ENCODE measurements around the gene CARS1.

Gene CARS1

DNA sequence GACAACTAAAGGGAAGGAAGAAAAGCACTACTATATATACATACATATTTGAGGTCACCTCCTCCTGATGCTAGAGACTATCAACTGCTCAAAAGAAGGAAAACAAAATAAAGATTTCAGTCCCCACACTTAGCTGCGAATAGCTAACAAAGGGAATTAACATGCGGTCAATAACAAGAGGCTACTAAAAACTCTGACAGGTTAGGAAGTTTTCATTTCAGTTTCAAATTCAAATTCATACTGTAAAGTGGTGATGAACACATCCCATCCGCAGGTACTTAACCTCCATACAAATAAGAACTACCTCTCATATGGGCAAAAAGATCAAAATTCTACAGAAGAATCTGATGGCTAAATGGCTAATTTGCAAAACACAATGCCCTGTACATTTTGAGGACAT, 67.7 kb downstream of the CARS1 start:
- no peaks in the 10 kb centered on the region for H3K27me3 ChIP-seq (replicated peaks; ENCODE audit: insufficient read depth, low read length)
- H3F3A ChIP-seq (ENCODE audit: insufficient read depth, low read length), result peaks cover 43% of the 10 kb centered on the region
- peaks cover 42% of the 10 kb centered on the region for H4K20me1 ChIP-seq (ENCODE audit: insufficient read depth, low read length)

DNA sequence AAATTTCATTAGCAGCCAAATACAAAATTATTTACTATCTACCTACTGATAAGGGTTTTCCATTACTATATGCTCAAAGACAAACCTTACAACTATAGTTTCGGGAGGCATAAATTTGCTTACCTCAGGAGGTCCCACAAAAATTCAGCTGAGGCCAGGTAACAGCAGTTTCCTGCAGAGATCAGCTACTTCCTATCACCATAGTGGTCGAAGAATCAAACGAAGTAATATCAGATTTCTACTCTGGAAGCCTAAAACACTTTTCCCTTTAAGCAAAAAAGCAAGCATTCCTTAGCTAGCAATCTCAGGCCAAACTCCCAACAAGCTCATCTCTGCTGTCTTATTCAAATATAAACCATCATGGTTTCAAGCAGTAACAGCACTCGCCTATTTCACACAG, 68.2 kb downstream of the CARS1 start:
- Histone ChIP-seq H3K79me2 (ENCODE audit: low read length) (peaks cover 78% of the 10 kb centered on the region), H3K4me1 (ENCODE audit: low read length) (peaks cover 18% of the 10 kb centered on the region), H3F3A (ENCODE audit: insufficient read depth, low read length) (peaks cover 45% of the 10 kb centered on the region), H3K9me3 (replicated peaks; ENCODE audit: insufficient read depth, low read length) (no peaks in the 10 kb centered on the region), H3K9me2 (replicated peaks; ENCODE audit: insufficient read depth, low read length) (no peaks in the 10 kb centered on the region), H3K27me3 (replicated peaks; ENCODE audit: insufficient read depth, low read length) (no peaks in the 10 kb centered on the region), H3K4me2 (ENCODE audit: low read depth, low read length) (peak overlapping the region; percentile 76), H3K27ac (ENCODE audit: low read length) (peak overlapping the region; percentile 86), H3K9ac (ENCODE audit: low read length) (peak overlapping the region; percentile 98), H3K36me3 (replicated peaks; ENCODE audit: insufficient read depth, low read length) (peaks cover 5% of the 10 kb centered on the region; the same call in 1 of the 2 replicates), H2AFZ (ENCODE audit: low read length) (no peak overlapping the region), H3K4me3 (ENCODE audit: low read length) (peak overlapping the region; percentile 98), H4K20me1 (ENCODE audit: insufficient read depth, low read length) (peaks cover 43% of the 10 kb centered on the region)
- TF ChIP-seq EZH2phosphoT487 (IDR thresholded peaks at IDR 0.05; ENCODE audit: low read length) (no peak), EZH2 (optimal IDR thresholded peaks at IDR 0.05; ENCODE audit: low read depth, low read length) (no peak)
- TF ChIP-seq, protein P1, sequence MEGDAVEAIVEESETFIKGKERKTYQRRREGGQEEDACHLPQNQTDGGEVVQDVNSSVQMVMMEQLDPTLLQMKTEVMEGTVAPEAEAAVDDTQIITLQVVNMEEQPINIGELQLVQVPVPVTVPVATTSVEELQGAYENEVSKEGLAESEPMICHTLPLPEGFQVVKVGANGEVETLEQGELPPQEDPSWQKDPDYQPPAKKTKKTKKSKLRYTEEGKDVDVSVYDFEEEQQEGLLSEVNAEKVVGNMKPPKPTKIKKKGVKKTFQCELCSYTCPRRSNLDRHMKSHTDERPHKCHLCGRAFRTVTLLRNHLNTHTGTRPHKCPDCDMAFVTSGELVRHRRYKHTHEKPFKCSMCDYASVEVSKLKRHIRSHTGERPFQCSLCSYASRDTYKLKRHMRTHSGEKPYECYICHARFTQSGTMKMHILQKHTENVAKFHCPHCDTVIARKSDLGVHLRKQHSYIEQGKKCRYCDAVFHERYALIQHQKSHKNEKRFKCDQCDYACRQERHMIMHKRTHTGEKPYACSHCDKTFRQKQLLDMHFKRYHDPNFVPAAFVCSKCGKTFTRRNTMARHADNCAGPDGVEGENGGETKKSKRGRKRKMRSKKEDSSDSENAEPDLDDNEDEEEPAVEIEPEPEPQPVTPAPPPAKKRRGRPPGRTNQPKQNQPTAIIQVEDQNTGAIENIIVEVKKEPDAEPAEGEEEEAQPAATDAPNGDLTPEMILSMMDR (IDR thresholded peaks at IDR 0.05; ENCODE audit: low read length), result no peak
- DNase-seq, result peak; percentile 75

More for the DNA sequence above, 67.7 kb downstream of the CARS1 start:
- Histone ChIP-seq H3K9ac (ENCODE audit: low read length) (peak overlapping the region; percentile 98), H3K36me3 (replicated peaks; ENCODE audit: insufficient read depth, low read length) (peaks cover 5% of the 10 kb centered on the region; the same call in 1 of the 2 replicates), H2AFZ (ENCODE audit: low read length) (no peak overlapping the region), H3K79me2 (ENCODE audit: low read length) (peaks cover 73% of the 10 kb centered on the region), H3K27ac (ENCODE audit: low read length) (peak overlapping the region; percentile 86), H3K9me2 (replicated peaks; ENCODE audit: insufficient read depth, low read length) (no peaks in the 10 kb centered on the region), H3K9me3 (replicated peaks; ENCODE audit: insufficient read depth, low read length) (no peaks in the 10 kb centered on the region), H3K4me1 (ENCODE audit: low read length) (peaks cover 14% of the 10 kb centered on the region), H3K4me2 (ENCODE audit: low read depth, low read length) (peak overlapping the region; percentile 76), H3K4me3 (ENCODE audit: low read length) (peak overlapping the region; percentile 98)
- no peak for TF ChIP-seq EZH2 (optimal IDR thresholded peaks at IDR 0.05; ENCODE audit: low read depth, low read length)
- TF ChIP-seq EZH2phosphoT487 (IDR thresholded peaks at IDR 0.05; ENCODE audit: low read length), result no peak
- TF ChIP-seq, protein P1 (IDR thresholded peaks at IDR 0.05; ENCODE audit: low read length), result no peak
- DNase-seq, result peak; percentile 76

DNA sequence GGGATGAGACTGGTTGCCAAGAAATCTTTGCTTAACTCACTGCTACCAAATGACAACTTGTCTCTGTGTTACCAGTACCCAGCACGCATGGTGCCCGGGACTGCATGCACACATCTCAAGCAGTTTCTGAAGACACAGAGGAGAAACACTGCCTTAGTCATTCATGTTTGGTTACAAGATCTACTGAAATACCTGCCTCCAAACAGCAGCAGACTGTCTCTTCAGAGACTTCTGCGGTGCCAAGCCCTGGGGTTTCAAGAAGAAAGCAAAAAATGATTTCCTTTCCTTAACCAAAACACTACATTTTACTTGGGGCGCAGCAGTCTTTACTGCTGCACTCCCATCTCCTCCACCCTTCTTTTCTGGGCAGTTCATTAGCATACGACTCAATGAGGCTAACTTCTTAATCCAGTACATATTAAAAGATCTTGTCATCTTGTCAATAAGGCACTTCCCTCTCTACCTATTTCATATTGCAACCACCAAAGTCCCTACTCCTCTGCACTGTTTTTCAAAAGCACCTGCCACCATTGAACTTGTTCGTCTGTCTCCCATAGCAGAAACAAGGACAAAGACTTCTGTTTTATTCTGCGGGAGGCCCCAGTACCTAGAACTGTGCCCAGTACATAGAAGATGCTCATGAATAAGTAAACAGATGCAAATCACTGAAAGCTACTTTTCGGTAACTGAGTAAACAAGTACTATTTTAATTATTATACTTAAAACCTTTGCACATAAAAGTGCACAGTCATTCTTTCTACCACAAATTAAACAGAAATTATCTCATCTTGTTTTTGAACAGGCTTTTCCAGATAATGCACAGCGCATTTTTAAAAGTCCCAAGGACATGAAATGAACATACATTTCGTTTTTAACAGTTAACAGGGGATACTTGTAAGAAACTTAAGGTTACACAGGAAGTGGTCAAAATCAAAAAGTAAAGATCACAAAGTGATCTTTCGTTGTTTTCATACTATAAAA, 69.1 kb downstream of the CARS1 start:
- peak overlapping the region; percentile 98 for H3K4me3 ChIP-seq (ENCODE audit: low read length)
- peaks cover 26% of the 10 kb centered on the region for H3K4me1 ChIP-seq (ENCODE audit: low read length)
- H3K9ac ChIP-seq (ENCODE audit: low read length), result peak overlapping the region; percentile 98
- no peak overlapping the region for H2AFZ ChIP-seq (ENCODE audit: low read length)
- H3K4me2 ChIP-seq (ENCODE audit: low read depth, low read length), result peak overlapping the region; percentile 76
- TF ChIP-seq, protein P1 (IDR thresholded peaks at IDR 0.05; ENCODE audit: low read length), result no peak
- no peak for TF ChIP-seq EZH2phosphoT487 (IDR thresholded peaks at IDR 0.05; ENCODE audit: low read length)
- no peak for TF ChIP-seq EZH2 (optimal IDR thresholded peaks at IDR 0.05; ENCODE audit: low read depth, low read length)
- H4K20me1 ChIP-seq (ENCODE audit: insufficient read depth, low read length), result peaks cover 50% of the 10 kb centered on the region
- H3K27me3 ChIP-seq (replicated peaks; ENCODE audit: insufficient read depth, low read length), result no peaks in the 10 kb centered on the region
- no peaks in the 10 kb centered on the region for H3K9me3 ChIP-seq (replicated peaks; ENCODE audit: insufficient read depth, low read length)
- peak; percentile 16 for DNase-seq
- peaks cover 5% of the 10 kb centered on the region; the same call in 1 of the 2 replicates for H3K36me3 ChIP-seq (replicated peaks; ENCODE audit: insufficient read depth, low read length)
- peaks cover 87% of the 10 kb centered on the region for H3K79me2 ChIP-seq (ENCODE audit: low read length)
- no peaks in the 10 kb centered on the region for H3K9me2 ChIP-seq (replicated peaks; ENCODE audit: insufficient read depth, low read length)
- H3F3A ChIP-seq (ENCODE audit: insufficient read depth, low read length), result peaks cover 51% of the 10 kb centered on the region
- peak overlapping the region; percentile 86 for H3K27ac ChIP-seq (ENCODE audit: low read length)
